Posterior cingulate gyrus (tissue), 11 donors: ENCODE results near the gene GAB1.

Experiments used
- DNase-seq, 10 donors: peaks; one replicate each; pipeline versions ENCODE4 v3.0.0 to v3.0.0-alpha.2; 2020 to 2021; ENCODE audit warnings: mixed read lengths in 3 of 10
- intact Hi-C: fragments of 100-400 bp; cut with DNase I; formaldehyde crosslinking; loops from one replicate; pipeline ENCODE4 v1.15.1; 2023

GAB1 gene

DNA sequence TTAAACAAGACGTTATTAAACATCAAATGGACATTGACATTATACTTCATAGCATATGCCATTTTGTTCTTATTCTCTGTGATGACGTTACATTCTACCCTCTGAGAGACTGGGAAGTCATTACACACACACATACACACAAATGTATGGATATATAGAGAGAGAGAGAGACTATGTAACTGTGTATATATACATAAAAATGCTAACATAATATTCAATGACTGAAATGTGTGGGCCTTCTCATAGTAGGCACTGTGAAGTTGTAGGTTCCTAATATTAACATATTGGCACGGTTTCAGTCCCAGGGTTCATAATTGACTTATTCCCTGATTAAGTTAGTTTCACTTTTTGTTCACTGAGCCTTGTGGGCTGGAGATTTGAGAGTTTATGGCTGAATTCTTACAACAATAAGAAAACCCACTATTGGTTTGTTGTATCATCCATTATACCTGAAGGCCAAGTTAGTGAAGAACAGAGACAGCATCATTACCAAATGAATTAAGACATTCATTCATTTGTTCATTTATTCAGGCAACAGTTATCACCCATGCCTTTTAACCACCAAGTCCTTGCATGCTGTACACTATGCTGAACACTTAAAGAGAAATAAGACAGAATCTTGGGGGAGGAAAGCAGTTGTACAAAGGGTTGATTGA lies 68.5 kb downstream of the GAB1 start:
- no peak for DNase-seq
- intact Hi-C loops, result loop anchor here (10.0 kb wide), 1 partner anchor 60 kb away; no protein-coding TSS in a partner anchor

DNA sequence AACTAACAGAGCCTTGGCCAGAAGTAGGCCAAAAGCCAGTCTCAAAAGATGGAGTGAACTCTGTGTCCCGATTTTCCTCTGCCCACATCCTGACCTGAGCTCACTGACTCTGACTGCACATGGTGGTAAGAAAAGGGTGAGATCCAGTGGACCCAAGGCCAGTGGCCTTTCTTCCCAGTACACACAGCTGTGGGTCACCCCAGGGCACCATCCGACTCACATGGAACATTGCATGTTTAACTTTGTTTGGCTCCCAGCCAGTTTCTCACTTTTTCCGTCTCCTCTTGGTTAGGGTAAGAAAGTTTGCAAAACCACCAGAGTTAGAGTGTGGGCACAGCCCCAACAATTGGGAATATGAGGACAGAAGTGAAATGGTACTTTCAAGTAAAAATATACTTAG lies 69.8 kb downstream of the GAB1 start:
- no peak for DNase-seq
- intact Hi-C loops, result loop anchor here (10.0 kb wide), 1 partner anchor 62 kb away; no protein-coding TSS in a partner anchor

DNA sequence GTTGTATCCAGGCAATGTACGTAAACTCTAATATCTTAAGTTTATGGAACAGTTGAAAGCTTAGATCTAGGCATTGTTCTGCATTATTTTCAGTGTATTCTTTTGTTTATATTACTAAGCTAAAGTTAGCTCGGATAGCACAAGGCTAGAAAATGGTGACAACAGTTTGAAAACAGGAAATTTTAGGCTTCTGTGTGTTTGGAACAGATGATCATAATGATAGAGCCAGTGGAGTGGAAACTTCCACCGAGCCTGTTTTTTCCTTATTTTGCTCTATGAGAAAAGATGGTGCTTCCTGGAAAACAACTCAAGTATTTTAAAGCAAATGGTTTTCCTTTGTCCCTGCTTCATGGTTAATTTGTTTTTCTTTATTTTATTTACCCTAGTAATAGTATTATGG lies 70.8 kb downstream of the GAB1 start:
- DNase-seq, result no peak
- intact Hi-C loops, result loop anchor here (10.0 kb wide), 1 partner anchor 63 kb away; no protein-coding TSS in a partner anchor

DNA sequence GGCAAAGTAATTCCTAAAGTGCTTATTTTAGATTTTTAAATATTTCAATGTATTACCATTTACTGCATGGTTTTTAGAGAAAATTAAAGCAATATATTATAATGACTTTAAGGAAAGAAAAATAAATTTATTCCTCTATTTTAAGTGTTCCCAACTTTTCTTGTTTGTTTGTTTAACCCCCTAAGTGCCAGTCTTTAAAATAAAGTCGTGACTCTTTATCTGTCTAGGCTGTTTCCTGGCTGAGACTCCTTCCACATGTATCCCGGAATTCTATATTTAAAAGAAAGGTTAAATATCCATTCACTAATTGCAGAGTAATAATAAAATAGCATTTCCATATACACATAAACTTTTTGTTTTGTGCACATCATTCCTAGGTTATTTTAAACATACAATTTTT lies 71.2 kb downstream of the GAB1 start:
- intact Hi-C loops, result loop anchor here (10.0 kb wide), 1 partner anchor 63 kb away; no protein-coding TSS in a partner anchor
- DNase-seq, result no peak

DNA sequence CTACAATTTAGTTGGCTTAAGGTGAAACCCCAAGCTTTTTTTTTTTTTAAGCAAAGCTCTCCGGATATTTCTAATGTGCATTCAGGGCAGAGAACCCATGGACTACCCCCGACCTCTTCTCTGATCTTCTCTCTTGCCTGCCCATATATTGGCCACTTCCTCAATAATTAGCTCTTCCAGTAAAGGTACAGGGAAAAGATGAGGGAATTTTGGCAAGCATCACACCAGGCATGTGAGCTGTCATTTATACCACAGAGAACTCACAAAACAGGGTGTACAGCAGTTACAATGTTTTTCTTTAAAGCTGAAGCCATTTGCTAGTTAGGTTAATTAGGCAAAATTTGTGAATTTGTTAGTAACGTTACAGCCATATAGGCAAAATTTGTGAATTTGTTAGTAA lies 73.3 kb downstream of the GAB1 start:
- intact Hi-C loops, result loop anchor here (10.0 kb wide), 1 partner anchor 65 kb away; no protein-coding TSS in a partner anchor
- DNase-seq, result no peak

DNA sequence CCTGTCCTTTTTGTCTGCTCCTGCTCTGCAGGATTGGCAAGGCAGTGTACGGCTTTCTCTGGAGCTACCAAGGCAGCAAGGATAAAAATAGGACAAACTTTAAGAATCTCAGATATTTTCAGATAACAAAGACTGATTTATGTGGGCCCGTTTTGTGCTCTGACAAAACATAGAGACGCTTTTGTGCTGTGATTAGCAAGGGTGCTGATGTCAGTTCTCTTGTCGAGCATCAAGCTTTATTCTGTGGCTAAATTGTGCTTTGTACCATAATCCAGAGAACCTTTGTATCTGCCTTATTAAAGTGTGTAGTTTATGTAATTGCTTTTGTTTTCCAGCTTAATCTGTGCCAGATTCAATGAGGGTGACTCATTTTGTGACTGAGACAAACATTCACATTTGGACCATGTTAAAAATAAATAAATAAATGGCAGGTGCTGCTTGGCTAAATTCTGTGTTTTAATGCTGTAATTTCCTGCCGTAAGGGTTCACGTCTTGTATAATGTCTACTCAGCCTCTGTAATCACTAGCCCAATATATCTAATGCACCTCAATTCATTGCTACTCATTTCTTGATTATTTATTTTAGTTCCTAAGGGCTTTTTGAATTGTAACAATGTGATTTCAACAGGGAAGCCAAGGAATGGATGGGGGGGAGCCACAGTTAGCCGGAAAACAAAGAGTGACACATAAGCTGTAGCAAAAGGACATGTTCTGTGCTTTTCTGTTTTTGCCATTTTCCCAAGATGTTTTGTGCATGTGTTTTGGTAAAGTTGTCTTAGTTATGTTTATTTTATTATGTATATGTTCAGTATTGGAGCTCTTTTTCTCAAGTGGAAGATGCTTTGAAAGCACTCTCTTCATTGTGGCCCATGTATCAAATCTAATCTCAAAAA lies 75.1 kb downstream of the GAB1 start:
- intact Hi-C loops, result loop anchor here (10.0 kb wide), 1 partner anchor 63 kb away; no protein-coding TSS in a partner anchor
- DNase-seq, result peak in 4 of 10 donors; percentile 19 to 80 (median 33)

DNA sequence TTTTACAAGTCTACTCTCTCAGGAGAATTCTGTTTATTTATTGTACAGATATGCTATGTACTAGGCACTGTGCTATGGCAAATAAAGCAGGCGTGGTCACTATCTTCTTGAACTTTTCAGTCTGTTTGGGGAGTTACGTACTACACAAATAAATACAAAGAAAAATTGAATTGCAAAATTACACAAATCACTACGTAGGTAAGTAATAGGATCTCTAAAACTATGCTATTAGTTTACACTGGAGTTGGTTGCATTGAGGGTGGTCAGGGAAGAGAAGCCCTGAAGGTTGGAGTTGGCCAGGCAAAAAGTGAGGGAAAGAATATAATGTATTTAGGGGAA lies 75.7 kb downstream of the GAB1 start:
- DNase-seq, result no peak
- intact Hi-C loops, result loop anchor here (10.0 kb wide), 1 partner anchor 62 kb away; no protein-coding TSS in a partner anchor

DNA sequence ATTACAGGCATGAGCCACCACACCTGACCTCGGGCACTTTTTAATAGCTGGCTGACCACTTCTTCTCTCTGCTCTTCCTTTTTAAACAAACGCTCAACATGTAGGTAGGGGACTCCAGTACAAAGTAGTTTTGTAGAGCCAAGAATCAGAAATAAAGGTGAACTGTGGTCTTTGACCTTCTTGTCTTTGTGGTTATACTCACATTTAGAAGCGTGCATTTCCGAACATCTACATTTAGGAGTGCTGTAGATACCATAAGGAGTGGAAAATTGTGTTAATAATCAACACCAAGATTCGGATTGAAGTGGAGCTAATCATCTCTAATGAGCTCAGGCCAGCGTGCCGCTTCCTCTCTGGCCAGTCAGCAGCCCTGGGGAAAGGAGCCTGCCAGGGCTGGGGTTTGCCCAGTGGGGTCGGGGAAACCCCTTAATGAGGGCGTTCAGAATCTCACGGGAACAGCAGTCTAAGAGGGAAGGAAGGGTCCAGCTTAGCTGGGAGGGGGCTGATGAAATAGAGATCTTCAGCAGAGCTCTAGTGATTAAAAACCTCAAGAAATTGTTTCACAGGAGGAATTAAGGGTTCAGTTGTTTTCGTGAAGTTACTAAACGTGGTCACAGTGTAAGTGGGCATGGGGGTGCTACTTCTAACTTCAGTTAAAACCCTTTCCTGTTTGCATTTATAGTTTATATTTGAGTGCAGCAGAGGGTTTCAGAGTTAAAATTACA lies 81.2 kb downstream of the GAB1 start:
- no peak for DNase-seq
- intact Hi-C loops, result loop anchor here (10.0 kb wide), 1 partner anchor 57 kb away; no protein-coding TSS in a partner anchor

DNA sequence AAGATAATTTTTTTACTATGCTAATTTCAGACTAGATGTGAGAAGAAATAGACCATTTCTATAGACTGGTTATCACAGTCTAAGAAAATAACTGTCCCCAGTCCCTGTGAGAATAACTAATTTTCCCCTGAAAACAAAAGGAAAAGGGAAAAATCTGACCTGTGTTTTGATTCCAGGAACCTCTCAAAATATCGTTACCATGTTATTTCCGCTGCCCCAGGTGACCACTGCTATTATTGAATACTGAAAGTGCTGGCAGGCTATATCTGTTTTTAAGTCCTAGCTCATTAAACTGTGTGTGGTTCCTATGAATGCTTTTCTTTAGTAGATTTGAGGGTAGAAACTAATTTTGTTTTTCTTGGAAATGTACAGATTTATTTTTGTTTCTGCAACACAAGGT lies 83.6 kb downstream of the GAB1 start:
- intact Hi-C loops, result no loop called here
- no peak for DNase-seq

DNA sequence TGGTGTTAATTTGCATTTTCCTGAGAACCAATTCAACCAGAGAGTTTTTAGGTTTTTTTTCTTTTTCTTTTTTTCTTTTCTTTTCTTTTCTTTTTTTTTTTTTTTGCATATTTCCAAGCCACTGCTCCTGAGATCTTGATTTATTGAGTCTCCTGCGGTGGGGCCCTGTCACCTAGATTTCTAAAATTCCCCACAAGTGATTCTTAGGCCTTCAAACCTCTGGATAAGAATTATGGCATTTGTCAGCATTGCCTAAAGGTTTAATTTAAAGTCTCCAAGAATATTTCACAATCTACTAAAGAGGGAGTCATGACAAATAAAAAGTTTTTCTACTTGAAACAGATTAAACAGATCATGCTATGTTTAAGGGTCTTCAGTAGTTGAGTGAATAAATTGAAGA lies 84.9 kb downstream of the GAB1 start:
- intact Hi-C loops, result no loop called here
- DNase-seq, result no peak

DNA sequence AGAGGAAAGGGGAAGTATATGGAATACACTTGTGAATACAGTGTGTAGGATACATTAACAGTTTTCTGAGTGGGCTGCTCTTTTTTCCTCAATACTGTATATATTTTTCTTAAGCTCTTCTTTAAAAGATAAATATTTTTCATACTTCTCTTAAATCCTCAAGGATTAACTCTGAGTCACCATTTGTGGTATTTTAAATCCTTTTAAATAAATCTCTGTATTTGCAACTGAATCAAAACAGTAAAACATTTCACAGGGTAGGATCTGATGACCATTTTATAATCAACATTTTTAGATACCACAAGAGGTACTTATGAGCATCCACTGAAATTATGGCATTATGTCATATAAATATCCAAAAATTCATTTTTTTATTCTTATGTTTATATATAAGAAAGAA lies 87.6 kb downstream of the GAB1 start:
- no peak for DNase-seq
- intact Hi-C loops, result no loop called here

DNA sequence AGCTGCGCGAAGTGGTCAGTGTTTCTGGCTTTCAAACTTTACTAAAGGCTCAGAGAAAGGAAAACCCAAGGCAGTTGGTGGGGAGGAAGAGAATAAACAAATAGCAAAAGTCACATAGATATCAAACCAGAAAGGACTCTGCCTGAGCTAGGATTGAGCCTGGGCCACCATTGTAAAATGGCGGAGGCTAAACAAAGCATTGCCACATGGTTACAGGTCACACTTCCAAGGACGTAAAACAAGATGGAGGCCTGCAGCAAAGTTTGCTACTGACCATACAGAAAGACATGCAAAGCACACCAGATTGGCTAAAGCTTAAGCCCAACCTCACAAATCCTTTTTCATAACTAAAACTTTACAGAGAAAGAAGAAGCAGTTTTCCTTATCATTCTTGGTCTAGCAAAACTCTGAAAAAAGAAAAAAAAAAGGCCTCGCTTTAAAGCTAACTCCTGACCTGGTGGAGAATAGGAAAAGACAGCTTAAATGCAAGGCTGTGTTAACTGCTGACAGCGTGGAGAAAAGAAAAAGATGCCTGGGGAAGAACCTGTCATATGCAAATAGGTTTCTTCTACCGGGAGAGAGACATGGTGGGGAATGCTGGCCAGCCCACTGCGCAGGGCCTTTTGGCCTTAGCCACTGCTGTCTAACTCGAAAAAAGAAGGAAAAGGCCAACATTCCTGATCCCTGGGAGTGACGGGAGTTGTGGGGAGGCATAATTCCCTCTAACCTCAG lies 95.0 kb downstream of the GAB1 start:
- no peak for DNase-seq
- intact Hi-C loops, result no loop called here

DNA sequence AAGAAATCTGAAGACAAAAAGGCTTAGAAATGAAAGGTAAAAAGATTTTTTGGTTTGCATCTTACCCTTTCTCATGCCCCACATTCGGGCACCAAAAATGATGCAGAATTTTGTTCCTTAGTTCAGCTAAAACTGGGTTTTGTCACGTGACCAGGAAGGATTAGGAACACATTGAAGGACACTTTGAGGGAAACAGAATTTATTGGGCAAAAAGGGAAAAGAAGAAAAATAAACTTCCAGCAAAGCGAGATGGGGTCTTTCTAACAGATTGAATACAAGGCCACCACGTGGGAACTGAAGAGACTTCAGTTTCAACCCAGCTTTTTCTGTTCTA lies 95.5 kb downstream of the GAB1 start:
- intact Hi-C loops, result no loop called here
- no peak for DNase-seq

DNA sequence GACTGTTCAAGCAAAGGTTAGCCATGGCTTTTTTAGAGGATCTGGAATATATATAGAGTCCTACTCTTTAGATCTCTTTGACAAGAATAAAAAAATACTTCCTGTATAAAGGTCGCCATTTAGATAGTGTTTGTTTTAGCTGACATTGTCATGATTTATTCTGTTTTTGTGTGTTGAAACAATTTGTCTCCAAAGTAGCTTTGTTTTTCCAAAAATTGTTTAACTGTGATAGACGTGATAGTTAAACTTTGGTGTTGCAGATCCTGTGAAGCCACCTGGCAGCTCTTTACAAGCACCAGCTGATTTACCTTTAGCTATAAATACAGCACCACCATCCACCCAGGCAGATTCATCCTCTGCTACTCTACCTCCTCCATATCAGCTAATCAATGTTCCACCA lies 96.6 kb downstream of the GAB1 start:
- DNase-seq, result no peak
- intact Hi-C loops, result no loop called here

DNA sequence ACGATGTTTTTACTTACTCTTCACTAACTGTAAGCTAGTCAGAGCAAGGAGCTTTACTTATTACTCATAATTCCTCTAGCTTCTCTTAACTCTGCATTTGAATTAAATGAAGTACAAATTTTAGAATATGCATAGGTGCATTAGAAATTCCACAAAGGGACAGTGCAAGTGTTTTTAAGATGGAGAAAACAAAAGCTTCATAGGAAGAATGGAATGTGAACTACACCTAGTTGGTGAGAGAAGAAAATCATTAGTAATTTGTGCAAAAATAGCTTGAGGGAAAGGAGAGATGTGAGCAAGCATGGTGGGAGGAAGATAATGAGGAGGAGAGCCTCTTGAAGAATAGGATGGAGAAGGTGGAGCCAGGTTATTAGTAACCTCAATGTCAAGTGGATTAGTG lies 99.3 kb downstream of the GAB1 start:
- no peak for DNase-seq
- intact Hi-C loops, result no loop called here

DNA sequence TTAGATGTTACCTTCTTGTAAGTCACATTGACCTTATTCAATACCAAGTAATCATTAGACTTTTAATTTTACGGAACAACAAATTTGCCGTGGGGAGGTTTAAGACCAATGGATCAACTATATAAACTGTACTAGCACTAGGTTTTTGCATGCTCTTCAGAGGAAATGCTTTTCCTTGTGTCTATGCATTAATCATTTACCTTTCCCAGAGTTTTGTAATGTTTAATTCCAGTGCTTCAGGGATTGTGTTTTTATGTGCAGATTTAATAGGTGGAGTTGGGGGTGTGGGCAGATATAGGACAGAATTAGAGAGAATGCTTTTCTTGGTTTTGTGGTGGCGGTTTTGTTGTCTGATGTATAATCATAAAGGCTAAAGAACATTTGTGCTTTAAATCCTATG lies 100.8 kb downstream of the GAB1 start:
- no peak for DNase-seq
- intact Hi-C loops, result no loop called here

DNA sequence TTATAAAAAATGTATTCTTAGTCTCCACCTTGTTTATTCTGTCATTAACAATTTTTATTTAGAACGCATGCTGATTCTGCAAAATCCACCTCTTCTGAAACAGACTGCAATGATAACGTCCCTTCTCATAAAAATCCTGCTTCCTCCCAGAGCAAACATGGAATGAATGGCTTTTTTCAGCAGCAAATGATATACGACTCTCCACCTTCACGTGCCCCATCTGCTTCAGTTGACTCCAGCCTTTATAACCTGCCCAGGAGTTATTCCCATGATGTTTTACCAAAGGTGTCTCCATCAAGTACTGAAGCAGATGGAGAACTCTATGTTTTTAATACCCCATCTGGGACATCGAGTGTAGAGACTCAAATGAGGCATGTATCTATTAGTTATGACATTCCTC lies 101.3 kb downstream of the GAB1 start:
- DNase-seq, result no peak
- intact Hi-C loops, result no loop called here

DNA sequence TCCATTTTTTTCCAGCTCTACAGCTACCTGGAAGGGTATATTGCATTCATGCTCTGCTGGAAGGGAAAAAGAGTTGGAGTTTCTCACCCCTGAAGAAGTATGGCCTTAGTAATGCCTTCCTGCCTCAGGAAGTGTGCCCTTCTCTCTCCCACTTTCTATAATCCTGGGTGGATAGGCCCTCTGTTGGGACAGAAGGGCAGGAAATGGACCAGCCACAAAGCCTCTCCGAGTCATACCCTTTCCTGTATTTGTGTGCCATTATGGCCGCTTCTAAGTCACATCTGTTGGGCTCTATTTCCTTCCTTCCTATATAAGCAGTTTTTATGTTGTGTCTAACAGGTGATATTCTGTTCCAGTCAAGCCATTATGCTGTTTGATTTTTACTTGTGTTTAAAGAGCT lies 102.0 kb downstream of the GAB1 start:
- no peak for DNase-seq
- intact Hi-C loops, result no loop called here

DNA sequence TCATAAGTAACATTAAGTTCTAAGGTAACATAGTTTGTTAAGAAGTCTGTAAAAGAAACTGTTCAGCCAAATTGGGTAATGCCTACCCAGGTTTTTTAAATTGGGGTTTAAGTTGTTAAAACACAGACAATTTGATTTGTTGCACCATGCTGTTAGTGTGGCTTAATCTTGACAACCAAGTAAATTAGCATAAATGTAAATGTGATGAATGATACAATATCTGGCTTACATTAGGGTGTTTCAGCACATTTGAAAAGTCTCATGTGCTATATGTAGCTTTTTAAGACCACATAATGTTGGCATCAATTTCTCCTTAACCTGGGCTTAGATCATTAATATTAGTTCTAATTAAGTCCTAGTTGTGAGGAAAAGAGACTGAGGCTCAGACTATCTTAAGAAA lies 104.4 kb downstream of the GAB1 start:
- intact Hi-C loops, result no loop called here
- DNase-seq, result no peak

DNA sequence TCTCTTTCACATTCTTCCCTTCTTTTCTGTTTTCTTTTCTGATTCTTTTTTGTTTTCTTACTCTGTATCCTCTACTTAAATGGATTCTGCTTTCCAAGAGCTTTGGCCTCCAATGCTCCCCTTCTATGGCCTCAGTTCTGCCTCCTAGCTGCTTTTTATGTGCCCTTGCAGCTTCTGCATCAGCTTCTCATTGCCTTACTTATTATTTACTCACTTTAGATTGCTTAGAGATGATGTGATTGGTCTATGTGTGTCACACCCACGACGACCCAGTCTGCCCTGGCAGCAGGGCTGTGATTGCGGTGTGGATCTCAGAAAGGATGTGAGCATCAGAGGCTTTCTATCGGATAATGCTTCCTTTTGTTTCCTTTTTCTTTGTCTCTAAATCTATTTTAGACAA lies 105.0 kb downstream of the GAB1 start:
- DNase-seq, result peak in 5 of 10 donors; percentile 11 to 77 (median 28)
- intact Hi-C loops, result no loop called here

DNA sequence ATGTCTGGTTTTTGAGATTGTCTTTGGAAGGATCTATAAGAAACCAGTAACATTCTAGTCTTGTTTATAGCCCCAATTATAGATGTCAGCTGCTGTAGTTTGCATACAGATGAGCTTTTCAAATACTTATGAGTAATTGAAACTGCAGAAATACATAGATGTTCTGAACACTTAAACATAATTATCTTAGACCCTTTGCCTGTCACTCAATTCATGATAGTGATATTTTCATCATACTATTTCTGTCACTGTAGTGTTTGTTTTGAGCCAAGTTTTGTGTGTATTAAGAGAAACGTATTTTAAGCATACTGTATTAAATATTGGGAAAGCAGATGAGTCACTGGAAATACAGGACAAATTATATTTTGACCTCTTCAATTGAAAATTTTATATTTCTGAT lies 107.1 kb downstream of the GAB1 start:
- no peak for DNase-seq

More for the DNA sequence above, 107.1 kb downstream of the GAB1 start:
- intact Hi-C loops, result no loop called here
